HK-2 (cell line): ENCODE data around the gene ZNF543.
"Not testable (repeated sequence)": the region's sequence is repeated elsewhere in the genome, so short reads cannot be mapped to it uniquely, and the experiment has no call there.

ENCODE experiments used
- DNase-seq: peaks from one replicate; pipeline ENCODE4 v3.0.0-alpha.2; 2018; ENCODE audit not compliant: unreplicated experiment

The ZNF543 gene

DNA sequence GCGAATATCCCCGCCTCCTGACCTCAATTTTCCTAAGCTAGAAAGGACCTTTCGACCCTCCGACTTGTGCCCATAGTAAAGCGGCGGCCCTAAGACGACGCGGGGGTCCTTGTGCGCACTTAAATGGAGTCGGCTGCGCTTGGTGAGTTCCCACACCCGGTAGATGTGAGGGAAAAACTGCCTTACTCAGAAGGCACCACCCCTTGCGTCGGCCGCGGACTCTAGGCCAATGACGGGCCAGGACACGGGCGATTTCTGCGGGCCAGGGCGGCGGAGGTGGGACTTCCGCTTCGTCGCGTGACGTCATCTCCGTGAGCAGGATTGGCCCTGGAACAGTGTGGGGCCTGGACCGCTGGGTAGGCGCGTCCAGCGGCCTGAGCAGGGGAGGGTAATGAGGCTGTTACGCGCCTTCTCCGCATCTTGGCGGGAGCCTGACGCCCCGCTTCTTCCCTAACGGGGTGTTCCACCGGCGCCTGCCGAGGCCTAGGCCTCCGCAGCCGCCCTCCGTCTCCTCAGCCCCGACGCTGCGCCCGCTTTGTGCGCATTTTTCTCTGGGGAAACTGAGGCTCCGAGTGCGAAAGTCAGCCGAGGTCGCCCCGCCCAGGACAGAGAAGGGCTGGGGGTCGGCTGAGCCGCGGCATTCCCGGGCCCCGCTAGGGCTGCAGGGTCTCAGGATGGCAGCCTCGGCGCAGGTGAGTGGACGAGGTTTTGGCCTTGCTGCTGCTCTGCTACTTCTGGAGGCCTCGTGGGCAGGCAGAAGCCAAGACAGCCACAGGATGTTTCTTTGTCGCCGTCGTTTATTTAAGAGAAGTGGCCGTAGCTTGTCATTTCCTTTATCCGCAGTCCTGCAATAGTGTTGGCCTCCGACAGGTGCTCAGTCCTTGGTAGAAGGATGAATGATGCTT, at the start of gene ZNF543:
ZNF543 (plus strand) TSS at position 293 of the 905 bp plus-strand sequence; CDS start at position 675, 382 bp downstream.
- DNase-seq = peak; percentile 99

DNA sequence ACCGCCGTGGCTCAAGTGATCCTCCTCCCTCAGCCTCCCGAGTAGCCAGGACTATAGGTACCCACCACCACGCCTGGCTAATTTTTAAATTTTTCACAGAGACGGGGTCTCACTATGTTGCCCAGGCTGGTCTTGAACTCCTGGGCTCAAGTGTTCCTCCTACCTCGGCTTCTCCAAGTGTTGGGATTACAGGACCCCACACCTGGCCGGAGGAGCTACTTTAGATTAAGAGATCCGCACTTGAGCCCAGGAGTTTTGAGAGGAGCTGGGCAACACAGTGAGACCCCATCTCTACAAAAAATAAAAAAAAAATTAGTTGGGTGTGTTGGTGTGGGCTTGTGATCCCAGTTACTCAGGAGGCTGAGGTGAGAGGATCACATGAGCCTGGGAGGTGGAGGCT, 49.0 kb upstream of the ZNF543 start:
- no peak for DNase-seq

DNA sequence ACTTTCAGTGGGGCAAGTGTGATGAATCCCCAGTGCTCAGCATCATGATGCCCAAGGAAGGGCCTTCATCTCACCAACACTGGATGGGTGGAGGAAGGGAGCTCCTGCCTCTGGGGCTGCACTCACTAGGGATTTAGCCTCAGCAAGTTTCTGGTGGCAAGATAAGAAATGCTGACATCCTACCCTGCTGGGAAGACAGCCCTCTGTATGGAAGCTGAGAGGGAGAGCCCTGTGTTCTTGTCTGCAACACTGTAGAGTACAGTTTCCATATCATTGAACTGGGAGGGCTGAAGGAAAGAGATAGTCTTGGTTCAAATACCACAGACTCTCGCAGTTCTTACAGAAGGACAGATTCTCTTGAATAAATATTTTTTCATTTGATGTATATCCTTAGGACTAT, 47.3 kb upstream of the ZNF543 start:
- no peak for DNase-seq

DNA sequence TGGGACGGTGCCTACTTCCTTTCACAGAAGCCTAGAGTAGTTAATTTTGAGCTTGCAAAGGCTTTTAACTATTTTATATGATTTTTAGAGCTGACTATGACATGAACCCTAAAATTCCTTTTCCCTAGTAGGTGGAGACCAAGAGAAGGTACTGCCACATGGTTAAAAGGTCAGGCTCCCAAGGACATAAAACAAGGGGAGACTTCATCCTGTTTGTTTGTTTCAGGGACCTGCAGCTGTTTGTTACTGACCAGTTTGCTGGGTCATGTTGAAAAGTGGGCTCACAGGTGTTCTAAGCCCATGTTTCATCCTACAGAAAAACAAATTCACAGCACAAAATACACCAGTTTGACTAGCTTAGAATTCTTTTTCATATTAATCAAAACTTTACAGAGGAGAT, 43.8 kb upstream of the ZNF543 start:
- DNase-seq = no peak

DNA sequence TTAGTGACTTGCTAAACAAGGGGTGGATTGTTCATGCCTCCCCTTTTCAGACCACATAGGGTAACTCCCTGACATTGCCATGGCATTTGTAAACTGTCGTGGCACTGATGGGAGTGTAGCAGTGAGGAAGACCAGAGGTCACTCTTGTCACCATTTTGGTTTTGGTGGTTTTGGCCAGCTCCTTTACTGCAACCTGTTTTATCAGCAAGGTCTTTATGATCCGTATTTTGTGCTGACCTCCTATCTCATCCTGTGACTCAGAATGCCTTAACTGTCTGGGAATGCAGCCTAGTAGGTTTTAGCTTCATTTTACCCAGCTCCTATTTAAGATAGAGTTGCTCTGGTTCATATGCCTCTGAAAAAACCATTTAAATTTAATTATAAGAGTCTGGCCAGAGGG, 41.8 kb upstream of the ZNF543 start:
- DNase-seq = not testable (repeated sequence)

DNA sequence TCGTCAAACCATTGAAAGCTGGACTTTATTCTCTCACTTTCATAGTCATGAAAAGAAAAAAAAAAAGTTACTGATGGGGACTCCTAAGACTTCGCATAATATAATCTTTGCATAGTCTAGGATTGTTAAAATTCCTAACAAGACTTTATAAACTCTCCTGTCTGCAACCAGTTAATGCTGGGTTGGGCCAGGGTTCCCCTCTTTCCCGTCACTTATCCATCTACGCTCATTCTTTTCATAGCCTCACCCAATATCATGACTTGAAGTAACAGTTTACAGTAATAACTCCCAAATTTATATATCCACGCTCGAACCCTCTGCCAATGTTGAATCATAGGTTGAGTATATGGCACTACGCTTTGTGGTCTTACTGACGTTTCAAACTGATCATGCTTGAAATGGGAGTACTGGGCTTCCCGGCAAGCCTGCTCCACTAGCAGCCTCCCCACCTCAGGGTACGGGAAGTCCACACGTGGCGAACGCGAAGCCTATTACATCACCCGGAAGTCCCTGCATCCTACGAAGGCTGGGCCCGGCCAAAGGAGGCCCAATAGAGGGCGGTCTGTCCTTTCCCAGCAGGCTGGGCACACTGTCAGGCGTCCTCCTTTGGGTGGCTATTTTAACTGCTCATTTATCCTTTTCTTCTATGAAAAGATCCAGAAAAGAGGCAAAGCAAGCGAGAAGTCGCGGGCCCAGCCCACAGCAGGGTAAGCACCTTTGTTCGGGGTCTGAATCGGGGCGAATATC, 40.7 kb upstream of the ZNF543 start:
- peak; percentile 96 for DNase-seq

DNA sequence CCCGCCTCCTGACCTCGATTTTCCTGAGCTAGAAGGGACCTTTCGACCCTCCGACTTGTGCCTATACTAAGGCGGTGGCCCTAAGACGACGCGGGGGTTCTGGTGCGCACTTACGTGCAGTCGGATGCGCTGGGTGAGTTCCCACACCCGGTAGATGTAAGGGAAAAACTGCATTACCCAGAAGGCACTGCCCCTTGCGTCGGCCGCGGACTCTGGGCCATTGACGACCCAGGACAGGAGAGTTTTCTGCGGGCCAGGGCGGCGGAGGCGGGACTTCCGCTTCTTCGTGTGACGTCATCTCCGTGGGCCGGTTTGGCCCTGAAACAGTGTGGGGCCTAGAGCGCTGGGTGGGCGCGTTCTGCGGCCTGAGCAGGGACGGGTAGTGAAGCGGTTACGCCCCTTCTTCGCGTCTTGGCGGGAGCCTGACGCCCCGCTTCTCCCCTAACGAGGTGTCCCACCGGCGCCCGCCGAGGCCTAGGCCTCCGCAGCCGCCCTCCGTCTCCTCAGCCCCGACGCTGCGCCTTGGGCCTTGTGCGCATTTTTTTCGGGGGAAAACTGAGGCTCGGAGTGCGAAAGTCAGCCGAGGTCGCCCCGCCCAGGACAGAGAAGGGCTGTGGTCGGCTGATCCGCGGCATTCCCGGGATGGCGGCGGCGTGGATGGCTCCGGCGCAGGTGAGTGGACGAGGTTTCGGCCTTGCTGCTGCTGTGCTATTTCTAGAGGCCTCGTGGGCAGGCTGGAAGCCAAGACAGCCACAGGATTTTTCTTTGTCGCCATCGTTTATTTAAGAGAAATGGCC, 39.9 kb upstream of the ZNF543 start, which contains the start of gene ZNF460:
ZNF460 (plus strand) TSS at position 321 of the 797 bp plus-strand sequence; CDS start at position 643, 322 bp downstream.
- DNase-seq = peak; percentile 99

DNA sequence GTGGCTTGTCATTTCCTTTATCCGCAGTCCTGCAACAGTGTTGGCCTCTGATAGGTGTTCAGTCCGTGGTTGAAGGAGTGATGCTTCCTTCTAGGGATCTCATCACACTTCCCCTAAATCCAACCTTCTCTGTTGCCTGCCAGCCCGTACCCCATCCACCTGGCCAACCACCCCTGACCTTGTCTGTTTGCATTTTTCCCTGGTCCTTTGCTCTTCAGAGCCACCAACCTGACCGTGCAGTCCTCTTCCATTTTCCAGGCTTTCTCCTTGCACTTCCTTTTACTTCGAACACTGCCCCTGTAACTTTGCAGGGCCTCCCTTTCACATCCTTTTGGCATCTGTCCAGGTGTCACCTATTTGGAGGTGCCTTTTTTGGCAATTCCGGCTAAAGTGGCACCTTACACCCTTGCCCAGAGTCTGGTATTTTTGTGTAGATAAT, 39.3 kb upstream of the ZNF543 start:
- no peak for DNase-seq

DNA sequence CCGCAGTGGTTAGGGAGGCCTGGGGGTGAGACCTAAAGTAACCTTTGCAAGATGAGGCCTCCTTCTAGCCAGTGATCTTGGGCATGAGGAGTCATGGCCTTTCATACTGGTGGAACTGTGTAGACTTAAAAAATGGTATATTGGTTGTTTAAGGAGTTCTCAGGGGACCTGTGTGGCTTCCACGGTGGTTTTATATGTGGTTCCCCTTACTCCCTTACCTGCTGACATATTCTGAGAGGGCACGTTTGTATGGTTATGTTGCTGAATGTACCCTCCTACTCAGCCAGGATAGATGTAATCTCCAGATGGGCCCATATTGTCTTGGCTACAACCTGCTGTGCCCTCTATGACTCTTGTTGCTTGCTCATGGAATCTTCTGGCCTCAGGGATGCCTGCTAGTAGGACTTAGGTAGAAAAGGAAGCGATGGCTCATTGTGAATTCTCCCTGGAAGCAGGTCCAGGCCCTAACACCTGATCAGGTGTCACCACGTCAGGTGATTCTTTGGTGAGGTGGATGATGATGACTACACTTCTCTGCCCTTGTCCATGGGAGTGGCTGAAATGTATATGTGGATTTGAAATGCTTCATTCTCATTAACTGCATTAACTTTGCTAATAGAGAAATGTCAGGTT, 38.1 kb upstream of the ZNF543 start:
- DNase-seq = no peak

DNA sequence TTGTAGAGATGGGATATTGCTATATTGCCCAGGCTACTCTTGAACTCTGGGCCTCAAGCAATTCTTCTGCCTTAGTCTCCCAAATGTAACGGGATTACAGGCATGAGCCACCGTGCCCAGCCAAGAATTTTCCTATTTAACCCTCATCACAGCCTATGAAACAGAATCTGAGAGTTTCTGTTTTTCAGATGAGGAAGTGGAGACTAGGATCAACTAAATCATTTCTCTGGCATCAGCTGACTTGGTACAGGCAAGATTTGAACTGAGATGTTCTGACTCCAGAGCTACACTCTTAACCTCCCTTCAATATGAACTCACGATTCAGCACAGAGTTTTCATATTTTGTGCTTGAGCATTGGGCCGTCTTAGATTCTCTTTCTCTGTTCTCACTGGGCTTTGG, 31.9 kb upstream of the ZNF543 start:
- DNase-seq = no peak

DNA sequence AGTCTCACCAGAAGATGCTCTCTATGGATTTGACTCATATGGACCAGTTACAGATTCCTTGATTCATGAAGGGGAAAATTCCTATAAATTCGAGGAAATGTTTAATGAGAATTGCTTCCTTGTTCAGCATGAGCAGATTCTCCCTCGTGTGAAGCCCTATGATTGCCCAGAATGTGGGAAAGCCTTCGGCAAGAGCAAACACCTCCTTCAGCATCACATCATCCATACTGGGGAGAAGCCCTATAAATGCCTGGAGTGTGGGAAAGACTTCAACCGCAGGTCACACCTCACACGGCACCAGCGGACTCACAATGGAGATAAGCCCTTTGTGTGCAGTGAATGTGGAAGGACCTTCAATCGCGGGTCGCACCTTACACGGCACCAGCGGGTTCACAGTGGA, 29.3 kb upstream of the ZNF543 start:
- DNase-seq = no peak

DNA sequence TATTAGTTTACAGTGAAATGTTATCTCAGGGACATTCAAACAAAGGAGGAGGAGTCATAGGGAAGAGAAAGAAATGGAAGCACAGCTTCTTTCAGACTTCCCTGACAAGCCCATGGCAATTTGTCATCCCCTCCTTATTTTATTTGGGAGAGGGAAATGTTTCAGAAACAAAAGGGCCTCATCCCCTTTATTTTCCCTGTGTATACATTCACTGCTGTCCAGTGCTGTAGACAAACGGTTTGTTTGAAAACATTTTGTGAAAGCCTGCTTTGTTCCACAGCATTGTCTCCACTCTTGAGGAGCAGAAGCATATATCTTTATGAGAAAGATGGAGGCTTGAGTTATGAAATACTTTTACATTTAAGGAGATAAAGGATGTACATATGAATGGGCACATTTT, 27.7 kb upstream of the ZNF543 start:
- no peak for DNase-seq

DNA sequence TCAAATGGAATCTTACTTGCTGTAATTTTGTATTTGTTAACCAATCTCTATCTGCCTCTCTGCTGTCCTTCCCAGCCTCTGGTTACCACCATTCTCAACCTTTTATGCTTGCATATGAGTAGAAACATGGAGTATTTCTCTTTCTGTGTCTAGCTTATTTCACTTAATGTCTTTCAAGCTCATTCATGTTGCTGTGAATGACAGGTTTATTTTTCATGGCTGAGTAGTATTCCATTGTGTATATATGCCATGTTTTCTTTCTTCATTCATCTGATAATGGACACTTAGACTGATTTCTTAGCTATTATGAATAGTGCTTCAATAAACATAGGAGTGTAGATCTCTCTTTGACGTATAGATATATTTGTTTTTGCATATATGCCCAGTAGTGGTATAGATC, 26.6 kb upstream of the ZNF543 start:
- DNase-seq = no peak

DNA sequence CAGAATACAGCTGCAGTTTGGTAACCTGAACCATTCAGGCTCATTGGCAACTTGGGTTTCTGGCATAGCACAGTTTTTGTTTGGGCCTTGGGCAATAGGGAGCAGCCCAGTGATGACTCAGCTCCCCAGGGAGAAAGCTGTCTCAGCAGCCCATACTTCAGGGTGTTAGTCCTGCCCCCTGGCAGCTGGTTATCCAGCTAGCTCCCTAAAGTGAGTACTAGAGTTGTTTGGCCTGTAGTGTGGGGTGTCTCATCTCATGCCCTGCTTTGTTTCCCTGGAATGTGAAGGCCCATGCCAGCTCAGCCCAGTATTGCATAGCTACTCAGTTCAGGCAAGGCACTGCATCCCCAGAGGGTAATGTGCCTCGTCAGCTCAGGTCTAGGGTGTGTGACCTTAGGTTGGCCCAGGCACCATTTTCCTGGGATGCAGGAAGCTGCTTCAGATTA, 18.2 kb upstream of the ZNF543 start:
- peak; percentile 52 for DNase-seq

DNA sequence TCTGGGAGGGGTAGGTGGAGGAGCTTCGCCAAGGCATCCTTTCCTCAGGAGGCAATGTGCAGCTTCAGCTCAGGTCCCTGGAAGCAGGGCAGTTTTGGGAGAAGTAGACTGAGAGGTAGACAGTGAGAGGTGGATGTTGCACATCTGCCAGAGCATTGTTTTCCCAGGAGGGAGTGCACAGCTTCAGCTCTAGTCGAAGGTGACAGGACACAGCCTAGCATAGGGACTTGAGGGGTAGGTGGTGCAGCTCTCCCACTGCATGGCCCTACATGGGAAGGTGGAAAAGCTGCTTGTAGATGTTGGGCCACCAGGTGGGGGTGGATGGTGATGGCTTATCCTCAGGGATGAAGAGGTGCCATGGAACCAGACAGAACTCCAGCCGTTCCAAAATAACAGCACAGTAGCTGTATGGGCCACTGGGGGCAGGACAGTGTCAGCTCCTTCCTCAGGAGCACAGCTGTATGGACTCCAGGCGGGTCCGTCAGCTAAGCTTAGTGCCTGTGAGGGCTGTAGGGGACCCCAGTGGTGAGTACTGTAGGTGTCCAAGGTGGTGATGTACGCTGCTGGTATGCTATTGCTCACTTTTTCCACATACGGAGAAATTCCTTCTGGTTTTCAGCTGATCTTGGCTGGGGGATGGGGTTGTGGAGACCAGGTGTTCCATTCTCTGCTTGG, 17.4 kb upstream of the ZNF543 start:
- no peak for DNase-seq

DNA sequence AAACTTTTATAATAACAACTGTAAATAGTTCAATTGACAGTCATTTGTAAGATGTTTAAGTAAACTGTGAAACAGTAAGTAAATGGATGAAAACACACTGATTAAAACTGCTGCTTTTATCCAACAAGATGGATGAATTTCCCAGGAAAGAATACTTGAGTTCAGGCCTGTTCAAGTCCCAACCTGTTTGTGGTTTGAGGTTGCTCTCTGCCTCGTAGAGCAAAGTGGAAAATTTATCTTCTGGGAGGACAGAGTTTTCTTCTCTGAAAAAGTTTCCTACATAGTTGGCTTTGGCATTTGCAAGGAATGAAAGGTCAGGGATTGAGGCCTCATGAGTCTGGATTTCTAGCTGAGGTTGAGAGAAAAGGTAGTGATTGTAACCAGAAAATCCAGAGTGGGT, 15.2 kb upstream of the ZNF543 start:
- DNase-seq = no peak

DNA sequence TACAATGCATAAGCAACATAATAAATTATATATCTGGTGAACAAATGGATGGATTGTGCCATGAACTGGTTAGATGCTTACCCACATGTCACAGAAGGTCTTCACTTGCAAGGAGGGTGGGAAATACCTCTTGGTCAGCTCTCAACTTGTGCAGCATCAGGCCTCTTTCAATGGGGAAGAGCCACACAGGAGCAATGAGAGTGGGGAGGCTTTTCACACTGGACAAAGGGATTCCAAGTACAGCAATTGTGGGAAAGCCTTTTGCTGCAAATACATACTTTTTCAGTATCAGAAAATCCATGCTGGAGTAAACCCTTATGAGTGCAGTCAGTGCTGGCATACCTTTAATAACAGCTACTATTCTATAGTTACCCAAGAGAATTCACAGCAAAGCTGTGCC, 11.8 kb upstream of the ZNF543 start:
- no peak for DNase-seq

DNA sequence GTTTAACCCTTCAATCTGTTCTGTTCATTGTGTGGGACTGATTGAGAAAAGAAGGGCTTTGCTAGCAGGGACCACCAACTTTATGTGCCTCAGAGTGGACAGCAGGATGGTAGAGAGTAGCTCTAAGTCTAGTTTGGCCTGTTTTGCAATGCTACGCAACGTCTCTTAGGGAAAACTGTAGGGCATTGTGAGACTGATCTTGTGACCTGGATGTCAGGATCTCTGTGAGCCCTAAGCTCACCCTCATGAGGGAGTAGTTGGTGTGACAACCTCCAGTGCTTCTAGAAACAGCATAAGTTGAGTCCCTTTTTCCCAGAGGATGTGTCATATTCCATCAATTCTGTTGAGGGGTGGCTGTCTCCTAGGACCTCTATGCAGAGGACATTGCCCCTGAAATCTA, 9.5 kb upstream of the ZNF543 start:
- no peak for DNase-seq

DNA sequence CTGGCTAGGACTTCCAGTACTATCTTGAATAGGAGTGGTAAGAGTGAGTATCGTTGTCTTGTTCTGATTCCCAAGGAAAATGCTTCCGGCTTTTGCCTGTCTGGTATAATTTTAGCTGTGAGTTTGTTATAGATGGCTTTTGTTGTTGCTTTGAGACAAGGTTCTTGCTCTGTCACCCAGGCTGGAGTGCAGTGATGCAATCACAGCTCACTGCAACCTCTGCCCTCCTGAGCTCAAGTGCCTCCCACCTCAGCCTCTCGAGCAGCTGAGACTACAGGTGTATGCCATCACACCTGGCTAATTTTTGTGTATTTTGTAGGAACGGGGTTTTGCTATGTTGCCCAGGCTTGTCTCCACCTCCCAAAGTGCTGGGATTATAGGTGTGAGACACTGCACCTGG, 6.1 kb upstream of the ZNF543 start:
- DNase-seq = no peak

DNA sequence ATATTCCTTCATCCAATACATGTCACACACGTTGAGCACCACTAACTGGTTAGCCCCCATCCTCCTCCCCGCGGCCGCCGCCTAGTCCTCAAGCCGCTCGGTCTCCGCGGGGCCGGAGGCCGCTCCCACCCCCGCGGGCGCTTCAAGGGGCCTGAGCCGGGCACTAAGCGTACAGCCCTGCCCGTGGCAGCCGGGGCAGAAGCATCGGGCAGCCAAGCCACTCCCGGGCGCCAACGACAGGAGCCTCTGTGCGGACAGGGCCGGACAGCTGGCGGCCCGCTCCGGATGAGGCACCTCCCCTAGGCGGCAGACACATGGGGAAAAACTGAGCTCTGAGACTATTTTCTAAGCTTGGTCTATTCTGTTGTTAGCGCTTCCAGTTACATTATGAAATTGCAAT, 2.8 kb upstream of the ZNF543 start:
- no peak for DNase-seq

DNA sequence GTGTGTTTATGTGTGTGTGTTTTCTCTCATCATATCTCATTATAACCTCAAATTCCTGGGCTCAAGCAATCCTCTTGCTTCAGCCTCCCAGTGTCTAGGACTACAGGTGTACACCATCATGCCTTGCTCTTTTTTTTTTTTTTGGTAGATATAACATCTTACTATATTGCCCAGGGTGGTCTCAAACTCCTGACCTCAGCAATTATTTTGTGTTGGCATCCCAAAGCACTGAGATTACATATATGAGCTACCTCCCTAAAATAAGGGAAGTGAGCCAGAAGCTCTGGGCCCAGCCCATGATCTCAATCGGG, 448 bp upstream of the ZNF543 start:
- no peak for DNase-seq
